Stimulated activated CD8-positive, alpha-beta memory T cell treated with anti-CD3 and anti-CD28 coated beads, Interleukin-15, amount 100 ng/mL, for 1 hour (primary cell): ENCODE results near the gene LRRC74B.

Experiments used
- DNase-seq: peaks from one replicate; pipeline ENCODE4 v3.0.0-alpha.2; 2020; ENCODE audit warnings: low read depth

LRRC74B gene

DNA sequence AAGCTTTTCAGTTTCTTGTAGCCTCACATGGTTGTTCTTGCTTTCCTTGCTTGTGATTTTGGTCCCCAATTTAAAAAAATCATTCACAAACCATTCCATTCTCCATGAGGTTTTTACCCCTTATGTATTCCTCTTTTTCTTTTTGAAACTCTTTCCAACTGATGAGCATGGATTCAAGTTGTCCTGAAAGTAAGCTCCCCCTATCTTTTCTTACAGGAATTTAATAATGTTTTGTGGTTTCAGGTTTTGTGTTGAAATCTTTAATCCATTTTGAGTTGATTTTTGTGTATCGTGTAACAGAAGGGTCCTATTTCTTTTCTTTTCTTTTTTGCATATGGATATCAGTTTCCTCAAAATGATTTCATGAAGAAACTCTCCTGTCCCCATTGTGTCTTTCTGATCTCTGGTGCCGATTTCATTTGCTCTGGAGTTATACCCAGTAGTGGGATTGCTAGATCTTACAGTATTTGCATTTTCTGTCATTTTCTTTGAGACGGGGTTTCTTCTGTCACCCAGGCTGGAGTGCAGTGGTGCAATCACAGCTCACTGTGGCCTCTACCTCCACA lies 58.5 kb downstream of the LRRC74B start:
- no peak for DNase-seq

DNA sequence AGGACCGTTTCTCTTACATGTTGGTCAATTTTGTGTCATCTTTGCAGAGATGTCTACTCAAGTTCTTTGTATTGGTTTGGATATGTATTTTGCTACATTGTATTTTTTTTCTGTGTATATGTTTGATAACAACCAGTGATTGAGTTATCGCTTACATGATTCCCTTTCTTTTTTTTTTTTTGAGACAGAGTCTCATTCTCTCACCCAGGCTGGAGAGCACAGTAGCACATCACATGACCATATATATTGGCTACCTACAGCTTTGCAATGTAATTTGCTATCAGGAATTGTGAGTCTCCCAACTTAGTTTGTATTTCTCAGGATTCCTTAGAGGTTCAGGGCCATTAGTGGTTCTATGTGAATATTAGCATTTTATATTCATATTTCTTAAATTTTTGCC lies 59.5 kb downstream of the LRRC74B start:
- no peak for DNase-seq

DNA sequence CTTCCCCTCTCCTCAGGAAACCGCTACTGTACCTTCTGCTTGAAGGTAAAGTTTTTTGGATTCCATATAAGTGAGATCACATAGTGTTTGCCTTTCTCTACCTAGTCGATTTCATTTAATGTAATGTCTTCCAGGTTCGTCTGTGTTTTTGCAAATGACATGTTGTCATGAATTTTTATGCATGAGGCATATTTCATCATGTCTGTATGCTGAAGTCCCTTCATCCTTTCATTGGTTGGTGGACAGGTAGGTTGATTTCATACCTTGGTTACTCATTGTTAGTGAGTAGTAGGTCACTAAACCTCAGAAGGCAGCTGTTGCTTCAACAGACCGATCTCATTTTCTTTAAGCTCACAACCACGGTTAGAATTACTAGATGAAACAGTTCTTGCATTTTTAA lies 60.3 kb downstream of the LRRC74B start:
- DNase-seq = no peak

DNA sequence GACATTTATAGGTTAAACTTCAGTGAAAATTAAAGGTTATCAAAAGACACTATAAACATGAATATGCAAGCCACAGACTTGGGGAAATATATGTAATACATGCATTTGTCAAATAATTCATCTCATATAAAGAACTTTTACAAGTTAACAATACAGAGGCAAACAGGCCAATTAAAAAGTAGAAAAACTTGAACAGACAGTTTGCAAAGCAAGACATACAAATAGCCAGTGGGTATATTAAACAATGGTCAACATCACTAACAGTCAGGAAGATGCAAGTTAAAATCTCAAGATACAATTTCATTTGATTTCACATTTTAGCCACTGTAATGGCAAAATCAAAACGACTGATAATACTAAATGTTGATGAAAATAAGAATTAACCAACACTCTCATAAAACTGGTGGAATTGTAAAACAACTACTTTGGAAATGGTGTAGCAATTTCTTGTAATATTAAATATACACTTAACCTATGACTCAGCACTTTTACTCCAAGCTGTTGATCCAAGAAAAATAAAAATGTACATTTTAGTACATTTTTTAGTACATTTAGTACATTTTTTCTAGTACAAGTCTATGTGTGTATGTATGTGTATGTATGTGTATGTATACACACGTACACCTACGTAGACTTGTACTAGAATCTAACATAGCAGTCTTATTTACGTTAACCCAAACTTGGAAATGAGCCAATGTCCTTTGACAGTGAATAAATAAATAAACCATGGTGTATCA lies 62.8 kb downstream of the LRRC74B start:
- DNase-seq = no peak
